Measurements from ENCODE around the gene RADIL.

The RADIL gene

DNA sequence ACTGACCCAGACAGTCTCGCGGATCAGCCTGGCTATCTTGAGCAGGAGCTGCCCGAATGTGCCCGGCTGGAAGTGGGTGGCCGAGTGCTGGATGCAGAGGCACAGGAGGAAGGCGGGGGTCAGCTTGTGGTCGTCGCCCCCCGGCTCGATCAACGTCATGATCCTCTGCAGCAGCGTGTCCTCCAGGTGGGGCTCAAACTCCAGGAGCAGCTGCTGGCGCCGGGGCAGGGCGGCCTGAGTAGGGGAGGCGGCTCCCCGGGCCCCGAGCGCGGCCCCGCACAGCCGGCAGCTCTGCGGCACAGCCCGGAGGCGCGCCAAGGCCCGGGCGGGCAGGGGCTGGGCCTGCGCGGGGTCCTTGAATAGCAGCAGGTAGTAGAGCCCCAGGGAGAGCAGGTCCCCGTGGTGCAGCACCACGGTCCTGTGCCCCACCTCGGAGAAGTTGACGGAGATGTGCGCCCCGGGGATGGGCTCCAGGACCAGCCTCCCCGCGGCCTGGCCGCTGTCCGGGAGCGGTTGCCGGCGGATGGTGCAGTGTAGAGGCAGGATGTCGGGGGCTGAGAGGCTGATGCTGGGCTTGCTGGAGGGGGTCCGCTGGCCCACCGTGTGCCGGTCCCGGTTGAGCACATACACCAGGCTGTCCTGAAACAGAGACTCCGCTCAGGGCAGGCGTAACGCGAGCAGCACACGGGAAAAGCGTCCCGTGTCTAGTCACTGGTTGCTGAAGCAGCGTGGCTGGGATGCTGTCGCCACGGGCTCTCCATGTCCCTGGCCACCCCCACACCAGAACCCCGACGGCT lies 48.7 kb downstream of the RADIL start:
- Histone ChIP-seq H4K20me1 (ENCODE audit: insufficient read depth, low read length) (no peaks in the 10 kb centered on the region), H3K36me3 (replicated peaks; ENCODE audit: low read depth, low read length) (no peaks in the 10 kb centered on the region), H3K27me3 (ENCODE audit: low read depth, low read length) (no peaks in the 10 kb centered on the region), H3K79me2 (ENCODE audit: low read length) (no peaks in the 10 kb centered on the region), H3K9ac (ENCODE audit: low read length) (no peak overlapping the region), H3K9me3 (ENCODE audit: insufficient read depth, low read length) (no peaks in the 10 kb centered on the region), H3K4me2 (ENCODE audit: low read length) (no peak overlapping the region), H3K4me3 (ENCODE audit: low read length) (no peak overlapping the region), H3K4me1 (ENCODE audit: low read length) (no peaks in the 10 kb centered on the region), H2AFZ (ENCODE audit: low read depth, low read length) (no peak overlapping the region), H3K27ac (ENCODE audit: low read length) (no peak overlapping the region)
- TF ChIP-seq EZH2phosphoT487 (IDR thresholded peaks at IDR 0.05; ENCODE audit: low read depth) = no peak
- TF ChIP-seq, protein P1, sequence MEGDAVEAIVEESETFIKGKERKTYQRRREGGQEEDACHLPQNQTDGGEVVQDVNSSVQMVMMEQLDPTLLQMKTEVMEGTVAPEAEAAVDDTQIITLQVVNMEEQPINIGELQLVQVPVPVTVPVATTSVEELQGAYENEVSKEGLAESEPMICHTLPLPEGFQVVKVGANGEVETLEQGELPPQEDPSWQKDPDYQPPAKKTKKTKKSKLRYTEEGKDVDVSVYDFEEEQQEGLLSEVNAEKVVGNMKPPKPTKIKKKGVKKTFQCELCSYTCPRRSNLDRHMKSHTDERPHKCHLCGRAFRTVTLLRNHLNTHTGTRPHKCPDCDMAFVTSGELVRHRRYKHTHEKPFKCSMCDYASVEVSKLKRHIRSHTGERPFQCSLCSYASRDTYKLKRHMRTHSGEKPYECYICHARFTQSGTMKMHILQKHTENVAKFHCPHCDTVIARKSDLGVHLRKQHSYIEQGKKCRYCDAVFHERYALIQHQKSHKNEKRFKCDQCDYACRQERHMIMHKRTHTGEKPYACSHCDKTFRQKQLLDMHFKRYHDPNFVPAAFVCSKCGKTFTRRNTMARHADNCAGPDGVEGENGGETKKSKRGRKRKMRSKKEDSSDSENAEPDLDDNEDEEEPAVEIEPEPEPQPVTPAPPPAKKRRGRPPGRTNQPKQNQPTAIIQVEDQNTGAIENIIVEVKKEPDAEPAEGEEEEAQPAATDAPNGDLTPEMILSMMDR (IDR thresholded peaks at IDR 0.05; ENCODE audit: low read depth, low read length) = no peak

DNA sequence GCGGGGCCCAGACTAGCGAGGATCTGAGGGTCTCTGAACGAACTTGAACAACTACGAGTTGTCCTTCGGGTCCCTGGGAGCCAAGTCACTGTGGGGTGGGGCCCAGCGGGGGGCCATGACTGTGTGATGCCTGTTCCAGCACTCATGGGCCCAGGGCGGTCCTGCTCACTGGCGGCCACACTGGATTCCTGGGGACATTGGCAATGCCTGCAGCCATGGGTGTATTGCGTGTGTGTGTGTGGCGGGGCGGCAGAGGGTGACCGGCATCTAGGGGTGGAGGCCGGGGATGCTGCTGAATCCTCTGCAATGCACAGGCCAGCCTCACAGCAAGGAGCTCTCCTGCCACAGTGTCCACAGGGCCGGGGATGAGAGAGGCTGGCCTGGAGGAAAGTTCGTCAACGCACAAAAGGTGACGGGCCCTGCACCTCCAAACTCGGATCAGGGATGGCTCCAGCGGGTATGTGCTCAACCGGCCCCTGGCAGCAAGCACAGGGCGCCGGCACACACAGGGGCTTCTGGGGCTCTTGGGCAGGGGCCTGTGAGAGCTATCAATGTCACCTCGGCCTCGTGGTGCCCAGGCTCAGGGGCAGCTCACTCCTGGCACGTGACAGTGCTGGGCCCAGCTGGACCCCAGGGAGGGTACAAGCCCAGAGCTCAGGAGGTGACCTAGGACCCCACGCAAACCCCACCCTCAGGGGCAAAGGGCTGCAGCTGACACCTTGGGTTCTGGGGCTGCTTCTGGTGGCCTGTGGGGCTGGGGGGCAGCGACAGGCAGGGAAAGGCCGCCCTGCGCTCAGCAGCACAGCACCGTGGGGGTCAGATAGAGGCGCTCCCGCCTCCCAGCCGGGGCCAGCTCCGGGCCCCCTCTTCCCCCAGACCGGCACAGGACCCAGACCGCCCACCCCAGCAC lies 49.6 kb downstream of the RADIL start:
- TF ChIP-seq EZH2phosphoT487 (IDR thresholded peaks at IDR 0.05; ENCODE audit: low read depth) = no peak
- TF ChIP-seq, protein P1 (IDR thresholded peaks at IDR 0.05; ENCODE audit: low read depth, low read length) = no peak
- no peaks in the 10 kb centered on the region for H3K4me1 ChIP-seq (ENCODE audit: low read length)
- no peak overlapping the region for H2AFZ ChIP-seq (ENCODE audit: low read depth, low read length)
- H3K27ac ChIP-seq (ENCODE audit: low read length) = no peak overlapping the region
- H3K4me2 ChIP-seq (ENCODE audit: low read length) = no peak overlapping the region
- no peaks in the 10 kb centered on the region for H3K79me2 ChIP-seq (ENCODE audit: low read length)
- no peaks in the 10 kb centered on the region for H3K36me3 ChIP-seq (replicated peaks; ENCODE audit: low read depth, low read length)
- H3K4me3 ChIP-seq (ENCODE audit: low read length) = no peak overlapping the region
- H3K9ac ChIP-seq (ENCODE audit: low read length) = no peak overlapping the region
- no peaks in the 10 kb centered on the region for H4K20me1 ChIP-seq (ENCODE audit: insufficient read depth, low read length)
- no peaks in the 10 kb centered on the region for H3K9me3 ChIP-seq (ENCODE audit: insufficient read depth, low read length)
- H3K27me3 ChIP-seq (ENCODE audit: low read depth, low read length) = no peaks in the 10 kb centered on the region

DNA sequence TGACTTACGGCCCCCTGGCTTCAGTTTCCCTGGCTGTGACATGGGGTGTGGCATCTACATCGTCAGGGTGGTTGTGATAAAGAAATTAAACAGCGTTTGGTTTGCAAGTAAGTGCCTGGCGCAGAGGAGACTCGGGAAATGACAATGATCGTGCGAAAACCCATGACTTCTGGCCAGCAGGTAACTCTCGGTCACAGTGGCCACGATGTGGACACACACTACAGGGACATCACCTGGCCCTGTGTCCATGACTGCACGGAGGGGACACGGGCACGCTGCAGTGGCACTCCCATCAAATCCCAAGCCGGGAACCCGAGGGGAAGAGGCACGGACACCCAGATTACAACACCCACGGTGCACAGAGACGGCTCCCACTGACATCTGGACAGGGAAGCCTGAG lies 50.3 kb downstream of the RADIL start:
- no peaks in the 10 kb centered on the region for H3K9me3 ChIP-seq (ENCODE audit: insufficient read depth, low read length)
- no peak for TF ChIP-seq EZH2phosphoT487 (IDR thresholded peaks at IDR 0.05; ENCODE audit: low read depth)
- TF ChIP-seq, protein P1 (IDR thresholded peaks at IDR 0.05; ENCODE audit: low read depth, low read length) = no peak
- H3K36me3 ChIP-seq (replicated peaks; ENCODE audit: low read depth, low read length) = no peaks in the 10 kb centered on the region
- no peaks in the 10 kb centered on the region for H3K27me3 ChIP-seq (ENCODE audit: low read depth, low read length)
- H3K9ac ChIP-seq (ENCODE audit: low read length) = no peak overlapping the region
- no peaks in the 10 kb centered on the region for H4K20me1 ChIP-seq (ENCODE audit: insufficient read depth, low read length)
- H3K79me2 ChIP-seq (ENCODE audit: low read length) = no peaks in the 10 kb centered on the region
- no peak overlapping the region for H3K27ac ChIP-seq (ENCODE audit: low read length)
- no peak overlapping the region for H3K4me3 ChIP-seq (ENCODE audit: low read length)
- no peak overlapping the region for H3K4me2 ChIP-seq (ENCODE audit: low read length)
- H3K4me1 ChIP-seq (ENCODE audit: low read length) = no peaks in the 10 kb centered on the region
- no peak overlapping the region for H2AFZ ChIP-seq (ENCODE audit: low read depth, low read length)

DNA sequence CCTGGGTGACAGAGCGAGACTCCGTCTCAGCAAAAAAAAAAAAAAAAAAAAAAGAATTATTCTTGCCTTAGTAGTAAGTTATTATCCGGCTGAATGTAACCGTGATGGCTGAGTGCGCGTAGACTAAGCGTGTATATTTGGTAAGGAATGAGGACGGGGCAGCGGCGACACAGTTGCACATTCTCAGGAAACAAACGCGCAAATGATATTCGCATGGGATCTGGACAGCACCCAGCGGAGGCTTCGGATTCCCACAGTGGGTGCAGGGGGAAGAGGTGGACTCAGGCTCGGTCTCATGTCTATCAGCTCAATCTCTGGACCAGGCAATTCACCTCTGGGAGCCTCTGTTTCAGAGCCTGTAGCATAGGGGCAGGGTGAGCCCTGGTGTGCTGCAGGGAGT lies 50.8 kb downstream of the RADIL start:
- H3K27ac ChIP-seq (ENCODE audit: low read length) = no peak overlapping the region
- no peak overlapping the region for H3K9ac ChIP-seq (ENCODE audit: low read length)
- H3K9me3 ChIP-seq (ENCODE audit: insufficient read depth, low read length) = no peaks in the 10 kb centered on the region
- no peaks in the 10 kb centered on the region for H4K20me1 ChIP-seq (ENCODE audit: insufficient read depth, low read length)
- H3K4me3 ChIP-seq (ENCODE audit: low read length) = no peak overlapping the region
- H2AFZ ChIP-seq (ENCODE audit: low read depth, low read length) = no peak overlapping the region
- no peaks in the 10 kb centered on the region for H3K79me2 ChIP-seq (ENCODE audit: low read length)
- no peak overlapping the region for H3K4me2 ChIP-seq (ENCODE audit: low read length)
- TF ChIP-seq EZH2phosphoT487 (IDR thresholded peaks at IDR 0.05; ENCODE audit: low read depth) = no peak
- TF ChIP-seq, protein P1 (IDR thresholded peaks at IDR 0.05; ENCODE audit: low read depth, low read length) = no peak
- no peaks in the 10 kb centered on the region for H3K27me3 ChIP-seq (ENCODE audit: low read depth, low read length)
- no peaks in the 10 kb centered on the region for H3K4me1 ChIP-seq (ENCODE audit: low read length)
- H3K36me3 ChIP-seq (replicated peaks; ENCODE audit: low read depth, low read length) = no peaks in the 10 kb centered on the region

Data from OCI-LY3 (cell line).